Neuronal stem cell (in vitro differentiated cells): ENCODE measurements around the gene JPH3.

Experiments used
- DNase-seq: peaks from one replicate; pipeline ENCODE4 v3.0.0-alpha.2; 2013; ENCODE audit warnings: low spot score
- H2AFZ ChIP-seq: one replicate; pipeline ENCODE4 v1.6.1; 2013; ENCODE audit warnings: mild to moderate bottlenecking, low read length, inconsistent platforms
- H2AK5ac ChIP-seq: 2 replicates; pipeline ENCODE4 v1.6.1; 2013; ENCODE audit warnings: low read depth, mild to moderate bottlenecking, inconsistent platforms, low read length, moderate library complexity, mixed read lengths
- H2BK120ac ChIP-seq: 2 replicates; pipeline ENCODE4 v1.6.1; 2013; ENCODE audit warnings: low read depth, mild to moderate bottlenecking, inconsistent platforms, low read length, moderate library complexity, mixed read lengths
- H2BK12ac ChIP-seq: one replicate; pipeline ENCODE4 v1.6.1; 2013; ENCODE audit warnings: low read length, inconsistent platforms
- H2BK15ac ChIP-seq: 2 replicates; pipeline ENCODE4 v1.6.1; 2013; ENCODE audit warnings: mild to moderate bottlenecking, low read length, inconsistent platforms, mixed read lengths
- H2BK5ac ChIP-seq: one replicate; pipeline ENCODE4 v1.6.1; 2013; ENCODE audit warnings: inconsistent platforms, mild to moderate bottlenecking, low read length, moderate library complexity
- H3K14ac ChIP-seq: one replicate; pipeline ENCODE4 v1.6.1; 2013; ENCODE audit warnings: low read length, inconsistent platforms
- H3K18ac ChIP-seq: 2 replicates; pipeline ENCODE4 v1.6.1; 2013; ENCODE audit warnings: low read length, inconsistent platforms
- H3K23ac ChIP-seq: 2 replicates; pipeline ENCODE4 v1.6.1; 2013; ENCODE audit warnings: low read depth, mild to moderate bottlenecking, mixed read lengths, low read length, inconsistent platforms; ENCODE audit not compliant: poor library complexity
- H3K27ac ChIP-seq: replicated peaks from 3 replicates; pipeline ENCODE4 v1.5.1; 2013; ENCODE audit warnings: low read length, inconsistent platforms
- H3K27me3 ChIP-seq, 3 experiments: 2 replicates each; pipeline ENCODE4 v1.6.1; 2013; ENCODE audit warnings: low read length in 3 of 3, mild to moderate bottlenecking in 2 of 3, inconsistent platforms in 1 of 3, low read depth in 1 of 3, mixed read lengths in 1 of 3, moderate library complexity in 1 of 3; ENCODE audit not compliant: control insufficient read depth in 3 of 3, insufficient read depth in 3 of 3
- H3K36me3 ChIP-seq, 2 donors: replicated peaks in 1 of 2; 2 replicates each; pipeline ENCODE4 v1.6.1; 2013; ENCODE audit warnings: low read length in 2 of 2; ENCODE audit not compliant: control insufficient read depth in 2 of 2, insufficient read depth in 2 of 2
- H3K4ac ChIP-seq: 2 replicates; pipeline ENCODE4 v1.6.1; 2013; ENCODE audit warnings: inconsistent platforms, mild to moderate bottlenecking, low read length, moderate library complexity
- H3K4me1 ChIP-seq, 2 donors: 1 replicate in 1 of 2; 2 replicates in 1 of 2; pipeline ENCODE4 v1.6.1; 2013; ENCODE audit warnings: low read length in 2 of 2, low read depth in 1 of 2; ENCODE audit not compliant: control insufficient read depth in 2 of 2, insufficient read depth in 1 of 2
- H3K4me2 ChIP-seq: one replicate; pipeline ENCODE4 v1.6.1; 2013; ENCODE audit warnings: mild to moderate bottlenecking, low read length, inconsistent platforms; ENCODE audit not compliant: insufficient read depth, poor library complexity, severe bottlenecking
- H3K4me3 ChIP-seq, 2 donors: 2 replicates each; pipeline ENCODE4 v1.5.1; 2013; ENCODE audit warnings: low read length in 2 of 2, mild to moderate bottlenecking in 2 of 2, inconsistent platforms in 1 of 2, moderate library complexity in 1 of 2
- H3K79me1 ChIP-seq: one replicate; pipeline ENCODE4 v1.6.1; 2013; ENCODE audit warnings: low read depth, mild to moderate bottlenecking, inconsistent platforms, low read length, moderate library complexity
- H3K9ac ChIP-seq: one replicate; pipeline ENCODE4 v1.6.1; 2013; ENCODE audit warnings: mild to moderate bottlenecking, low read depth, low read length, inconsistent platforms; ENCODE audit not compliant: poor library complexity
- H3K9me3 ChIP-seq, 2 donors: replicated peaks in 1 of 2; 2 replicates each; pipeline versions ENCODE3 to v1.6.1; 2013; ENCODE audit warnings: low read length in 2 of 2, mild to moderate bottlenecking in 2 of 2, inconsistent platforms in 1 of 2, low read depth in 1 of 2, mixed read lengths in 1 of 2, moderate library complexity in 1 of 2; ENCODE audit not compliant: control insufficient read depth in 2 of 2, insufficient read depth in 1 of 2
- H4K8ac ChIP-seq: one replicate; pipeline ENCODE4 v1.6.1; 2013; ENCODE audit warnings: low read depth, mild to moderate bottlenecking, inconsistent platforms, low read length, moderate library complexity
- H4K91ac ChIP-seq: one replicate; pipeline ENCODE4 v1.6.1; 2013; ENCODE audit warnings: low read length, low read depth, mild to moderate bottlenecking, inconsistent platforms; ENCODE audit not compliant: poor library complexity
- WGBS, 2 donors: extraction: QIAGEN DNeasy Blood & Tissue Kit; methylation state at CpG; one replicate each; pipeline ENCODE4 v1.1.7; 2013; ENCODE audit warnings: missing lambda C conversion rate in 2 of 2, mixed read lengths in 1 of 2; ENCODE audit not compliant: insufficient read length in 2 of 2, insufficient replicate concordance in 1 of 2; ENCODE audit errors: extremely low coverage in 2 of 2; 5-methylcytosine and 5-hydroxymethylcytosine counted together

JPH3 gene

GRCh38 chr16:87712184-87712762 is 110.0 kb downstream of the JPH3 start:
- Histone ChIP-seq H3K27ac (no peak overlapping the region), H2AK5ac (no peak overlapping the region), H3K9ac (no peak overlapping the region), H2BK12ac (no peak overlapping the region), H2BK15ac (no peak overlapping the region), H3K36me3 (peaks cover 14 to 80% of the 10 kb centered on the region in 2 donors), H3K4me2 (no peak overlapping the region), H2BK120ac (no peak overlapping the region), H3K9me3 (no peaks in the 10 kb centered on the region), H3K23ac (no peak overlapping the region), H4K8ac (no peak overlapping the region), H2BK5ac (no peak overlapping the region), H3K18ac (no peak overlapping the region), H3K14ac (no peak overlapping the region), H4K91ac (no peak overlapping the region), H3K4me1 (no peaks in the 10 kb centered on the region), H3K79me1 (peaks cover 3% of the 10 kb centered on the region), H2AFZ (no peak overlapping the region), H3K27me3 (no peaks in the 10 kb centered on the region), H3K4ac (no peak overlapping the region), H3K4me3 (no peak overlapping the region)
- DNase-seq = no peak
- WGBS, 2 donors = no CpG with 5 or more reads among the region's 14 CpGs

GRCh38 chr16:87713451-87714229 is 111.3 kb downstream of the JPH3 start:
- no peak overlapping the region for H3K27ac ChIP-seq
- WGBS, 2 donors = no CpG with 5 or more reads among the region's 19 CpGs
- H3K9ac ChIP-seq = no peak overlapping the region
- no peak overlapping the region for H3K4ac ChIP-seq
- peaks cover 3% of the 10 kb centered on the region for H3K79me1 ChIP-seq
- H3K27me3 ChIP-seq = no peaks in the 10 kb centered on the region
- no peak overlapping the region for H4K91ac ChIP-seq
- no peak overlapping the region for H2BK5ac ChIP-seq
- H3K9me3 ChIP-seq = peaks cover 0 to 2% of the 10 kb centered on the region in 2 donors
- no peak overlapping the region for H3K4me3 ChIP-seq
- peak overlapping the region; percentile 26 for H3K14ac ChIP-seq
- H3K23ac ChIP-seq = no peak overlapping the region
- no peak for DNase-seq
- no peak overlapping the region for H2BK15ac ChIP-seq
- H2BK120ac ChIP-seq = no peak overlapping the region
- no peak overlapping the region for H2AFZ ChIP-seq
- H3K4me1 ChIP-seq = no peaks in the 10 kb centered on the region
- H2BK12ac ChIP-seq = no peak overlapping the region
- H3K36me3 ChIP-seq = peaks cover 17 to 75% of the 10 kb centered on the region in 2 donors
- no peak overlapping the region for H3K18ac ChIP-seq
- no peak overlapping the region for H3K4me2 ChIP-seq
- H2AK5ac ChIP-seq = no peak overlapping the region
- H4K8ac ChIP-seq = no peak overlapping the region

- no peak overlapping the region for H3K23ac ChIP-seq
- peaks cover 15 to 68% of the 10 kb centered on the region in 2 donors for H3K36me3 ChIP-seq
- no peaks in the 10 kb centered on the region for H3K27me3 ChIP-seq
- H3K9ac ChIP-seq = no peak overlapping the region
- no peak overlapping the region for H2AFZ ChIP-seq
- H4K8ac ChIP-seq = no peak overlapping the region
- no peak overlapping the region for H3K4me2 ChIP-seq
- no peak overlapping the region for H3K18ac ChIP-seq
- H4K91ac ChIP-seq = no peak overlapping the region
- no peak overlapping the region for H2BK5ac ChIP-seq
- H2BK15ac ChIP-seq = no peak overlapping the region
- H3K4me3 ChIP-seq = no peak overlapping the region
- H3K9me3 ChIP-seq = peaks cover 0 to 5% of the 10 kb centered on the region in 2 donors
- no peak overlapping the region for H2BK12ac ChIP-seq
- no peaks in the 10 kb centered on the region for H3K4me1 ChIP-seq
- WGBS, 2 donors = no CpG with 5 or more reads among the region's 16 CpGs
- DNase-seq = no peak
- H3K27ac ChIP-seq = no peak overlapping the region
- no peak overlapping the region for H2AK5ac ChIP-seq
- H3K4ac ChIP-seq = no peak overlapping the region
- no peak overlapping the region for H2BK120ac ChIP-seq
- H3K79me1 ChIP-seq = peaks cover 4% of the 10 kb centered on the region
- H3K14ac ChIP-seq = no peak overlapping the region
These were observed 112.9 kb downstream of the JPH3 start for GRCh38 chr16:87715231-87715630.

GRCh38 chr16:87715658-87716057 is 113.3 kb downstream of the JPH3 start:
- H2BK12ac ChIP-seq = no peak overlapping the region
- H3K4me3 ChIP-seq = no peak overlapping the region
- H3K9me3 ChIP-seq = peaks cover 0 to 5% of the 10 kb centered on the region in 2 donors
- H4K91ac ChIP-seq = no peak overlapping the region
- H3K4me1 ChIP-seq = no peaks in the 10 kb centered on the region
- H2BK120ac ChIP-seq = no peak overlapping the region
- no CpG with 5 or more reads among the region's 12 CpGs for WGBS, 2 donors
- H4K8ac ChIP-seq = no peak overlapping the region
- no peak overlapping the region for H3K9ac ChIP-seq
- no peak overlapping the region for H3K27ac ChIP-seq
- H3K4ac ChIP-seq = no peak overlapping the region
- H3K14ac ChIP-seq = no peak overlapping the region
- no peak overlapping the region for H2AK5ac ChIP-seq
- no peak overlapping the region for H3K4me2 ChIP-seq
- no peaks in the 10 kb centered on the region for H3K27me3 ChIP-seq
- no peak overlapping the region for H2BK15ac ChIP-seq
- peaks cover 15 to 68% of the 10 kb centered on the region in 2 donors for H3K36me3 ChIP-seq
- no peak overlapping the region for H2BK5ac ChIP-seq
- DNase-seq = no peak
- H3K79me1 ChIP-seq = peaks cover 7% of the 10 kb centered on the region
- no peak overlapping the region for H3K23ac ChIP-seq
- H2AFZ ChIP-seq = no peak overlapping the region
- no peak overlapping the region for H3K18ac ChIP-seq
